ENCODE results near the gene PDX1.

GRCh38 chr13:27913160-27913559, 6.6 kb upstream of the PDX1 start:
- TF ChIP-seq CTCF (conservative IDR thresholded peaks at IDR 0.05) (no peak), ZFX (IDR thresholded peaks at IDR 0.05) (no peak)
